Epithelial cell of esophagus (primary cell): ENCODE data around the gene ELL.

Experiments
- DNase-seq: peaks from one replicate; pipeline ENCODE4 v3.0.0; 2010; ENCODE audit warnings: low read depth
- H3K4me3 ChIP-seq: 2 replicates; pipeline ENCODE4 v1.5.1; 2011; ENCODE audit warnings: mild to moderate bottlenecking, low read length, control low read depth
- CTCF ChIP-seq: IDR thresholded peaks from 2 replicates; pipeline ENCODE4 v1.5.1; 2011; ENCODE audit warnings: low read depth, mild to moderate bottlenecking, low read length, control low read depth, inconsistent platforms; ENCODE audit not compliant: insufficient read depth; ENCODE audit errors: missing control alignments

Gene ELL

GRCh38 chr19:18481505-18482222 is 40.2 kb downstream of the ELL start:
- no peak for TF ChIP-seq CTCF

GRCh38 chr19:18480006-18480691 is 41.7 kb downstream of the ELL start:
- no peak for TF ChIP-seq CTCF
- no peak for DNase-seq
- no peak overlapping the region for H3K4me3 ChIP-seq

More at GRCh38 chr19:18481505-18482222, 40.2 kb downstream of the ELL start:
- H3K4me3 ChIP-seq: no peak overlapping the region
- DNase-seq: no peak

- H3K4me3 ChIP-seq: no peak overlapping the region
- DNase-seq: peak; percentile 83
- no peak for TF ChIP-seq CTCF
Observed at GRCh38 chr19:18478545-18479311, 43.1 kb downstream of the ELL start.

- DNase-seq: no peak
- H3K4me3 ChIP-seq: no peak overlapping the region
- no peak for TF ChIP-seq CTCF
Observed at GRCh38 chr19:18477974-18478373, 43.9 kb downstream of the ELL start.

- no peak overlapping the region for H3K4me3 ChIP-seq
- TF ChIP-seq CTCF: no peak
Observed at GRCh38 chr19:18477042-18477779, 44.7 kb downstream of the ELL start.

GRCh38 chr19:18476507-18477041 is 45.3 kb downstream of the ELL start:
- no peak for TF ChIP-seq CTCF
- H3K4me3 ChIP-seq: no peak overlapping the region
- no peak for DNase-seq

More at GRCh38 chr19:18477042-18477779, 44.7 kb downstream of the ELL start:
- no peak for DNase-seq
